GM19238 (cell line): ENCODE measurements around the gene POLD2.

Experiments used
- DNase-seq: peaks from one replicate; pipeline ENCODE4 v3.0.0; 2011; ENCODE audit warnings: low spot score; ENCODE audit not compliant: insufficient read length

POLD2 gene

GRCh38 chr7:44114586-44115310 is 8.6 kb downstream of the POLD2 start:
- no peak for DNase-seq

- DNase-seq, result no peak
Observed at GRCh38 chr7:44113764-44114354, 9.5 kb downstream of the POLD2 start.

GRCh38 chr7:44112997-44113763 is 10.2 kb downstream of the POLD2 start:
- DNase-seq, result no peak

- DNase-seq, result no peak
Observed at GRCh38 chr7:44112231-44112996, 10.9 kb downstream of the POLD2 start.

- DNase-seq, result no peak
Observed at GRCh38 chr7:44111761-44112160, 11.6 kb downstream of the POLD2 start.

- DNase-seq, result no peak
Observed at GRCh38 chr7:44110719-44111635, 12.4 kb downstream of the POLD2 start.

GRCh38 chr7:44109991-44110390 is 13.4 kb downstream of the POLD2 start:
- DNase-seq, result no peak

- DNase-seq, result no peak
Observed at GRCh38 chr7:44108768-44109750, 14.3 kb downstream of the POLD2 start.

GRCh38 chr7:44107961-44108767 is 15.2 kb downstream of the POLD2 start:
- no peak for DNase-seq

- no peak for DNase-seq
Observed at GRCh38 chr7:44107116-44107960, 16.0 kb downstream of the POLD2 start.

GRCh38 chr7:44106311-44107065 is 16.9 kb downstream of the POLD2 start:
- DNase-seq, result no peak

GRCh38 chr7:44105832-44106231 is 17.5 kb downstream of the POLD2 start:
- DNase-seq, result no peak

- DNase-seq, result no peak
Observed at GRCh38 chr7:44104860-44105771, 18.2 kb downstream of the POLD2 start.

GRCh38 chr7:44103923-44104859 is 19.2 kb downstream of the POLD2 start, which contains the start of gene AEBP1:
Gene AEBP1 (plus strand): TSS chr7:44104345. CDS start chr7:44104666, 321 bp downstream.
- no peak for DNase-seq

GRCh38 chr7:44103566-44103922 is 19.8 kb downstream of the POLD2 start:
- DNase-seq, result no peak
